ENCODE results near the gene PRR14. TPM values are rescaled to one million over a fixed set of nuclear protein-coding genes. Genes with fewer than 3 reads are reported as not detected.

Gene PRR14
- total RNA-seq, 1 donor from 2014 or later = 2.6 TPM

GRCh38 chr16:30619202-30619601 lies 31.6 kb upstream of the PRR14 start:
- H3K4me3 ChIP-seq (ENCODE audit: low read depth, low read length) = no peak overlapping the region
- FAIRE-seq = no peak
- H3K27me3 ChIP-seq (ENCODE audit: control insufficient read depth, insufficient read depth, low read length) = no peaks in the 10 kb centered on the region
- TF ChIP-seq, protein P1, sequence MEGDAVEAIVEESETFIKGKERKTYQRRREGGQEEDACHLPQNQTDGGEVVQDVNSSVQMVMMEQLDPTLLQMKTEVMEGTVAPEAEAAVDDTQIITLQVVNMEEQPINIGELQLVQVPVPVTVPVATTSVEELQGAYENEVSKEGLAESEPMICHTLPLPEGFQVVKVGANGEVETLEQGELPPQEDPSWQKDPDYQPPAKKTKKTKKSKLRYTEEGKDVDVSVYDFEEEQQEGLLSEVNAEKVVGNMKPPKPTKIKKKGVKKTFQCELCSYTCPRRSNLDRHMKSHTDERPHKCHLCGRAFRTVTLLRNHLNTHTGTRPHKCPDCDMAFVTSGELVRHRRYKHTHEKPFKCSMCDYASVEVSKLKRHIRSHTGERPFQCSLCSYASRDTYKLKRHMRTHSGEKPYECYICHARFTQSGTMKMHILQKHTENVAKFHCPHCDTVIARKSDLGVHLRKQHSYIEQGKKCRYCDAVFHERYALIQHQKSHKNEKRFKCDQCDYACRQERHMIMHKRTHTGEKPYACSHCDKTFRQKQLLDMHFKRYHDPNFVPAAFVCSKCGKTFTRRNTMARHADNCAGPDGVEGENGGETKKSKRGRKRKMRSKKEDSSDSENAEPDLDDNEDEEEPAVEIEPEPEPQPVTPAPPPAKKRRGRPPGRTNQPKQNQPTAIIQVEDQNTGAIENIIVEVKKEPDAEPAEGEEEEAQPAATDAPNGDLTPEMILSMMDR (IDR thresholded peaks at IDR 0.05; ENCODE audit: insufficient read depth, low read length, severe bottlenecking) = no peak
- DNase-seq (ENCODE audit: low read depth) = no peak
- no peaks in the 10 kb centered on the region for H3K36me3 ChIP-seq (ENCODE audit: control insufficient read depth, insufficient read depth, low read length)

DNA sequence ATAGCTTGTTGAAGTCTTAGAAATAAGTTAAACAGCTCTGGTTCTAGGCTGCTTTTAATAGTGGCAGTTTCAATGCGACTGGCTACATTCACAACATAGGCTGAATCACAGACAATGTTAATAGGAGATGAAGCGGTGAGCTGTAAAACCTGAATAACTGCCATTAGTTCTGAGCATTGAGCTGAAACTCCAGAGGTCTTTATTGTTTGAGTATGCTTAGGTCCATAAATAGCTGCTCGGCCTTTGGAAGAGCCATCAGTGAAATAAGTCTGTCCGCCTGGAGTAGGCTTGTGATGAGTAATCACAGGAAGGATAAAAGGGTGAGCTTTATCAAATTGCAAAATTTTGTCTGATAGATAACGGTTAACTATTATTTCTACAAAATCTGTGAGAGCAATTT lies 31.1 kb upstream of the PRR14 start:
- H3K27me3 ChIP-seq (ENCODE audit: control insufficient read depth, insufficient read depth, low read length) = no peaks in the 10 kb centered on the region
- DNase-seq (ENCODE audit: low read depth) (no peak), FAIRE-seq (no peak)
- no peaks in the 10 kb centered on the region for H3K36me3 ChIP-seq (ENCODE audit: control insufficient read depth, insufficient read depth, low read length)
- TF ChIP-seq, protein P1 (IDR thresholded peaks at IDR 0.05; ENCODE audit: insufficient read depth, low read length, severe bottlenecking) = no peak
- H3K4me3 ChIP-seq (ENCODE audit: low read depth, low read length) = no peak overlapping the region

GRCh38 chr16:30620169-30620568 lies 30.6 kb upstream of the PRR14 start:
- no peak for DNase-seq (ENCODE audit: low read depth)
- no peak for FAIRE-seq
- no peaks in the 10 kb centered on the region for H3K27me3 ChIP-seq (ENCODE audit: control insufficient read depth, insufficient read depth, low read length)
- TF ChIP-seq, protein P1 (IDR thresholded peaks at IDR 0.05; ENCODE audit: insufficient read depth, low read length, severe bottlenecking) = no peak
- H3K36me3 ChIP-seq (ENCODE audit: control insufficient read depth, insufficient read depth, low read length) = no peaks in the 10 kb centered on the region
- no peak overlapping the region for H3K4me3 ChIP-seq (ENCODE audit: low read depth, low read length)

- Histone ChIP-seq H3K27me3 (ENCODE audit: control insufficient read depth, insufficient read depth, low read length) (no peaks in the 10 kb centered on the region), H3K36me3 (ENCODE audit: control insufficient read depth, insufficient read depth, low read length) (no peaks in the 10 kb centered on the region), H3K4me3 (ENCODE audit: low read depth, low read length) (no peak overlapping the region)
- TF ChIP-seq, protein P1 (IDR thresholded peaks at IDR 0.05; ENCODE audit: insufficient read depth, low read length, severe bottlenecking) = no peak
- no peak for FAIRE-seq
- peak; percentile 60 for DNase-seq (ENCODE audit: low read depth)
Measured at GRCh38 chr16:30621765-30622164, 29.0 kb upstream of the PRR14 start.

- FAIRE-seq (no peak), DNase-seq (ENCODE audit: low read depth) (peak; percentile 32)
- TF ChIP-seq, protein P1 (IDR thresholded peaks at IDR 0.05; ENCODE audit: insufficient read depth, low read length, severe bottlenecking) = no peak
Measured at GRCh38 chr16:30622455-30623032, 28.2 kb upstream of the PRR14 start.

More at GRCh38 chr16:30622455-30623032, 28.2 kb upstream of the PRR14 start:
- Histone ChIP-seq H3K36me3 (ENCODE audit: control insufficient read depth, insufficient read depth, low read length) (no peaks in the 10 kb centered on the region), H3K4me3 (ENCODE audit: low read depth, low read length) (no peak overlapping the region), H3K27me3 (ENCODE audit: control insufficient read depth, insufficient read depth, low read length) (no peaks in the 10 kb centered on the region)
